Hematopoietic multipotent progenitor cell treated with erythropoietin and hydrocortisone succinate and interleukin-3 and kit ligand, for 8 days (in vitro differentiated cells): ENCODE data around the gene STK32A.
"Not testable (repeated sequence)": the region's sequence is repeated elsewhere in the genome, so short reads cannot be mapped to it uniquely, and the experiment has no call there.

Experiments
- DNase-seq: peaks from one replicate; pipeline ENCODE4 v3.0.0-alpha.2; 2015

Gene STK32A

GRCh38 chr5:147348451-147348850 lies 113.6 kb downstream of the STK32A start:
- no peak for DNase-seq

GRCh38 chr5:147349241-147349640 lies 114.4 kb downstream of the STK32A start:
- no peak for DNase-seq

GRCh38 chr5:147359101-147359500 lies 124.3 kb downstream of the STK32A start:
- no peak for DNase-seq

- DNase-seq = no peak
Measured at GRCh38 chr5:147359581-147359980, 124.8 kb downstream of the STK32A start.

- no peak for DNase-seq
Measured at GRCh38 chr5:147360816-147361215, 126.0 kb downstream of the STK32A start.

- no peak for DNase-seq
Measured at GRCh38 chr5:147361441-147362175, 126.8 kb downstream of the STK32A start.

GRCh38 chr5:147367381-147367780 lies 132.6 kb downstream of the STK32A start:
- not testable (repeated sequence) for DNase-seq

- peak; percentile 3 for DNase-seq
Measured at GRCh38 chr5:147369742-147370374, 135.0 kb downstream of the STK32A start.

- no peak for DNase-seq
Measured at GRCh38 chr5:147371290-147371689, 136.5 kb downstream of the STK32A start.

GRCh38 chr5:147372191-147372590 lies 137.4 kb downstream of the STK32A start:
- no peak for DNase-seq

- DNase-seq = no peak
Measured at GRCh38 chr5:147373328-147373727, 138.5 kb downstream of the STK32A start.

- no peak for DNase-seq
Measured at GRCh38 chr5:147375151-147375550, 140.3 kb downstream of the STK32A start.

- DNase-seq = no peak
Measured at GRCh38 chr5:147377682-147378081, 142.9 kb downstream of the STK32A start.

GRCh38 chr5:147381555-147381954 lies 146.7 kb downstream of the STK32A start:
- DNase-seq = no peak

- no peak for DNase-seq
Measured at GRCh38 chr5:147382776-147383175, 147.9 kb downstream of the STK32A start.

- DNase-seq = no peak
Measured at GRCh38 chr5:147384346-147385193, 149.7 kb downstream of the STK32A start.

GRCh38 chr5:147387109-147387508 lies 152.3 kb downstream of the STK32A start:
- no peak for DNase-seq

- no peak for DNase-seq
Measured at GRCh38 chr5:147388184-147389108, 153.6 kb downstream of the STK32A start.

- no peak for DNase-seq
Measured at GRCh38 chr5:147390654-147391225, 155.9 kb downstream of the STK32A start.

GRCh38 chr5:147391781-147392180 lies 157.0 kb downstream of the STK32A start:
- DNase-seq = peak; percentile 38

GRCh38 chr5:147393874-147394672 lies 159.2 kb downstream of the STK32A start:
- DNase-seq = no peak
